Frontal cortex (tissue), 4 donors: ENCODE data around the gene SELENON. TPM values are rescaled to one million over a fixed set of nuclear protein-coding genes. Genes with fewer than 3 reads are reported as not detected.

Experiments used
- DNase-seq, 2 donors: peaks; one replicate each; pipeline ENCODE4 v3.0.0; 2012; ENCODE audit warnings: low spot score in 2 of 2
- FAIRE-seq: peaks from 2 replicates; lab custom pipeline; 2012; peaks lifted over from hg19 to GRCh38; lab: Jason Lieb, UNC
- total RNA-seq: library from RNA; depleted of rRNA; stranded (reverse); fragments of >200 nt; gene quantifications from one replicate; pipeline ENCODE4 v1.2.3, GENCODE V29; 2014
- donor health status: control.
- donor health status: control.
- donor health status: control.

Gene SELENON
- total RNA-seq, 1 donor from 2014 or later, result 6.1 TPM

DNA sequence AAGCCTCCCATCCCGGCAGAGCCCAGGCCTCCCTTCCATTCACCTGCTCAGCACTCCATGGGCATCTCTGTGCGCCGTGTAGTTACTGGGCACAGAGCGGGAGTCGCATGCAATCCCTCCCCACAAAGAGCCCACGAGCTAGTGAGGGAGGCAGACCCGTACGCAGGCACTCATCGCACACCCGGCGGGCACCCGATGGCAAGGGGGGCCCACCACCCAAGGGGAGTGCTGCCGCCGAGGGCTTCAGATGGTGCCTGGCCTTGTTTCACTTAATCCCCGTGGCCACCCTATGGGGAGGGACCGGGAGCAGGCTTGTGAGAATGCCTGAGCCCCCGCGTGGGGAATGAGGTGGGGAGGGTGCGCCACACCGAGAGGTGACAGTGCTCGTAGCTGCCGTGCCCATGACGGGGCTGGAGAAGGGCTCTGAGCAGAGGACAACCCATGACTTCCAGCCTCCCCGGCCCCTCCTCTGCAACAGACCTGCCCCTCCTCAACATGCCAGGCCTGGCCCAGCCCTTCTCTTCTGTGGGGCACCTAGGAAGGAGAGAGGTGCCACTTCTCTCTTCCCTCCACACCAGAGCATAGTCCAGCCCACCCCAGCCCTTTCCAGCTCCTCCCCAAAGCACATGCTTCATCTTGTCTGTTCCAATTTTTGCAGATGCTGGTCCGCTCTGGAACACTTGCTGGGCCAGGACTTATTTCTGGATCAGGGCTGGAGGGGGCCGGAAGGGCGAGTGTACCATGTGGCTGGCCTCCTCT, 30.2 kb upstream of the SELENON start:
- DNase-seq, result no peak
- FAIRE-seq, result no peak

DNA sequence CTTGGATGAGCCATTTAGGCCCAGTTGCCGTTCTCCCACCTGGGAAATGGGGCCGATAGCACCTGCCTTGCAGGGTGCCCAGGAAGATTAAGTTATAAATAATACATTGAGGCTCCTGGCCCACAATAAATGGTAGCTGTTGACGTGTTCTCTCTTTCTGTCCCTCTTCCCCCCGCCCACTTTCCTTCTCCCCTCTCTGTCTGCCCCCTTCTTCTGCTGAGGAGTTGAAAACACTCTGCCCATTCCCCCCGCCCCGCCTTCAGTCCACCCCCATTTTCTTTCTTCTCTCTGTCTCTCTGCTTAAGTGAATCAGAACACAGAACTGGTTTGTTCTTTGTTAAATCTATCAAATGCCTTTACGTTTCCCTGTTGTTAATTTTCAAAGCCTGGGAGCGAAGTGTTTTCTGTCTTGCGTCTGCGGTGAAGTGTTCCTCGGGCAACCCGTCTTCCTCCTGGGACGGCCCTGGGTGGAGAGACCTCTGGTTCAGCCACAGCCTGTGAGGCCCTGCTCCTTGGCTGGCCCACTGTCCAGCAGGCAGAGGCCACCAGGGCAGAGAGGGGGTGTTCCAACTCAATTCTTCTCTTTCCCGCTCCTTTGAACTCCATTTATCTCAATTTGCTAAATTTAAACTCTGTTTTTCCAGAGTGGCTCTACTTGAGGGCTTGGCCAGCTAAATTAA, 29.3 kb upstream of the SELENON start:
- FAIRE-seq (no peak), DNase-seq (no peak)

GRCh38 chr1:25771221-25772114, 28.5 kb upstream of the SELENON start:
- FAIRE-seq (no peak), DNase-seq (no peak)

- DNase-seq, result no peak
- no peak for FAIRE-seq
Observed at GRCh38 chr1:25772164-25772563, 27.8 kb upstream of the SELENON start.

- FAIRE-seq (no peak), DNase-seq (no peak)
Observed at GRCh38 chr1:25772692-25773245, 27.2 kb upstream of the SELENON start.

GRCh38 chr1:25773441-25774125, 26.4 kb upstream of the SELENON start:
- FAIRE-seq (no peak), DNase-seq (no peak)

GRCh38 chr1:25774206-25774803, 25.7 kb upstream of the SELENON start:
- DNase-seq (no peak), FAIRE-seq (no peak)

GRCh38 chr1:25774921-25775771, 24.8 kb upstream of the SELENON start:
- no peak for FAIRE-seq

DNA sequence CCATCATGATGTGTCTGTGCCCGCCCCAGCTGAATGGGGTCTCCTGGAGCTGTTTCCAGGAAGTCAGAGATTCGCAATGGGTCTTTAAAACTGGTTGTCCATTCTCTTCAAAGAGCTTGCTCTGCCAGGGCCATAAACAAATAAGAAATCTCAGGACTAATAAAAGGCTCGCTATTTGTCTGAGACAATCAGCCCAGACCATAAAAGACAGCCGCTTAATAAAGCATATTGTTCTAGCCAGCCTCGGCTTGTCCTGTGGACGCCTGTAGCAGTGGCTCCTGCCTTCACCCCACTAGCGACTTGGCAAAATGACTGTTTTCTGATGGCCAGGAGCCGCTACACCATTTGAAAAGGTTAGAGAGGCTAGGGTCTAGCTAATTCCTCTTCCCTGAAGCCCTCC, 20.6 kb upstream of the SELENON start:
- DNase-seq (no peak), FAIRE-seq (no peak)

More at GRCh38 chr1:25774921-25775771, 24.8 kb upstream of the SELENON start:
- DNase-seq, result no peak

GRCh38 chr1:25779894-25780293, 20.1 kb upstream of the SELENON start:
- DNase-seq, result no peak
- FAIRE-seq, result no peak

GRCh38 chr1:25780318-25781129, 19.5 kb upstream of the SELENON start:
- FAIRE-seq (no peak), DNase-seq (no peak)

DNA sequence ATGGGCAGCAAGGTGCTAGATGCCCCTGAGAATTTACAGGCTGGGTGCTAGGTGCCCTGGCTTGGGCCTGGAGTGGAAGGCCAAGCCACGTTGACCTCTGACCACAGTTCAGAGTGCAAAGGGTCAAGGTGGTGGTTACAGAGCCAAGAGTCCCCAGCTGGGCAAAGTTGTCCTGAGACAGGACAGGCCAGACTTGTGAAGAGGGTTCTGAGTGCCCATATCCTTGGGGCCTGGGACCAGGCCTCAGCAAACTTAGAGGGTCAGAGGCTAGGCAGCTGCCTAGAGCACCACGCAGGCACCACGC, 18.9 kb upstream of the SELENON start:
- FAIRE-seq (no peak), DNase-seq (no peak)

DNA sequence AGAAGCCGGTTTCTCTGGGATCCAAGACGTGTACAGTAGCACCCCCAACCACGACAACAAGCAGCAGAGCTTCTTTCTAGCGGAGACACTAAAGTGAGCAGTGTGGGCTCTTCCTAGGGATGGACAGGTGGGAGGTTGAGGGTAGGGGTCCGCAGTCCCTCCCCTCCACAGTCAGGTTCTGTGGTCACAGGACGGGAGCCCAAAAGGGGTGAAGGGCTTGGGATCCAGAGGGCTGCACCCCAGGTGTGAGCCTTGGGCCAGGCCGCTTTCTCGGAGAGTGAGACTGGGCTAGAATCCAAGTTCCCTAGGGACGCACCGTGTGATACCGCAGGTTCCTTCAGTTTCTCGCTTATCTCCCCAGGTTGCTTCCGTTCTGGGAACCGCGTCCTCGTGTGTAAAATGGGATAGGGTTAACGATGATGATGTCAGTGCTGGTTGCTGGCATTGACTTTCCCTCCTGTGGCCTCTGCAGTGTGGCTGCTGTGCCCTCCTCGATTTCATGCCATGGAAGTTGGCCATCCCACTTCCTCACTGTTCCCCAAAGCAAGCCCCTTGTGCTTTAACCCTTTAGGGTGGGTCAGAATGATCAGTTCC, 17.3 kb upstream of the SELENON start:
- DNase-seq, result no peak
- no peak for FAIRE-seq

DNA sequence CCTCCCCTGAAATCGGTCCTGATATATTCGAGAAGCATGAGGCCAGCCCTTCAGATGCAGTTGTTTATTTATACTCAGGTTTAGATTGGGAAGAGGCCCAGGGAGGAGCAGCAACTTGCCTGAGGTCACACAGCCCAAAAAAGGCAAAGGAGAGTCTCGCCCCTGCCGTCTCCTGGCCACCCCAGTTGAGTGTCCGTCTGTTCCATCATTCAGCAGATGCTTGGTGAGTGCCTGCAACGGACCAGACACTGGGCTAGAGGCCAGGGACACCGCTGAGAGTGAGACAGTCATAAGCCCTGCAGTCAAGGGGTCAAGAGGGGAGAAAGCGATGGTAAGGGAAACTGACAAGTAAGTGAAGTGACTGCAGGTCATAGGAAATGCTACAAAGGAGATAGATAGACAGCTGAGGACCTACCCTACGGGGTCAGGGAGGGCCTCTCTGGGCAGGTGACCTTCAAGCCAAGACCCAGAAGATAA, 15.4 kb upstream of the SELENON start:
- DNase-seq (no peak), FAIRE-seq (no peak)

DNA sequence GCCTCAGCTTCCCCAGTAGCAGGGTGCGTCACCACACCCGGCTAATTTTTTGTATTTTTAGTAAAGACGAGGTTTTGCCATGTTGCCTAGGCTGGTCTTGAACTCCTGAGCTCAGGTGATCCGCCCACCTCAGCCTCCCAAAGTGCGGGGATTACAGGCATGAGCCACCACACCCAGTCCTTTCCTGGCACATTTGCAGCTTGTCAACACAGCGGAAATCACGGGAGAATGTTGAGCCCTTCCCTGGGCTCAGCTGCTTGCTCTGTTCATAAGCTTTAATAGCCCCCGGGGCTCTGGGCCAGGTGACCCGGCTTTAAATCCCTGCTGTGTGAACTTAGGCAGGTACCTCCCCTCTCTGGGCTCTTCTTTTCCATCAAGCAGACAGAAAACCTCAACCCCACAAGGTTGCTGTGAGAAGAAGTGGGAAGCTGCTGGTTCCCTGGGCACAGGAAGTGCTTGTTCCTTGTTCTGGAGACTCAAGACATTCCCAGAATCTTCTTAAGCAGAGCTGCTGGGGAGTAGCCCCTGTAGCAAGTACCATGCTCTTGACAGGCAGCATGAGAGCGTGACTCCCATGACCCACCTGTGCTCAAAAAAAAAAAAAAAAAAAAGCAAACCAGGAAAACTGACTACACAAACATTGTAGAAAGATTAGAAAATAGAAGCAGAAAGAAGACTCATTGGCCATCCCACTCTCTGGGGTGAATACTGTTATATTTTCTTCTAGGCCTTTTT, 14.5 kb upstream of the SELENON start:
- FAIRE-seq (no peak), DNase-seq (no peak)

DNA sequence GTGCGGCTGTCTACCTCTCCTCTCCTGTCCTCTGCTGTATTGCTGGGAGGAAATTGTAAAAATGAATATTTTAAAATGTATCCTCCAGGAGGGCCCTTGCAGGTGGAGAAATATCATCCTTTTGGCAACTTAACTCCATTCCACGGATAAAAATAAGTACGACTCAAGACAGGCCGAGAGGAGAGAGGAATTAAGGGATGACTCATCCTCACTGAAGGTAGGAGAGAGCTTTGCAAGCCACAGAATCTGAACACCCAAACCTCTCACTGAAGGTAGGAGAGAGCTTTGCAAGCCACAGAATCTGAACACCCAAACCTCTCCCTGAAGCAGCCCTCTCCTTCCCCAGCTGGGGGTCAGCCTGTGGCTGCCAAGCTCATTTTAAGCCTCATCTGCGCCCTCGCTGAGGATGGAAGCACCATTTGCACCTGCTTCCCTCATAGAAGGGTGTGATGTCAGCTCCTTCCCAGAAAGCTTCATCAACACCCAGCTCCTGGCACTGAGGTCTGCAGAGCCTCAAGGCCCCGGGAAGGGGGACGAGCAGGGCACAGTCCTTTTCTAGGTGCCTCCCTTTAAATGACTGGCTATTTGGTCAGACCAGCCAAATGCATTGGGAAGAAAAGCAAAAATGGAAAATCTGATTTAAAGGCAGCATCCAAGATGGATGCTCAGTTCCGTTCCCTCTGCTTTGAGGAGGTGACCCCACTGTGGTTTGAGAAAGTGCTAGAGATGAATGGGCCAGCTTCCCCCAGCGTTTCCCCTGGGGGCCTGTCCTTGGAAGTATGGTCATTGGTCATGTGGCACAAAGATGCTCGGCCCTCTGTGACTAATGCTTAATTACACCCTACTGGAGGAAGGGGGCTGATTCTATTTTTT, 12.9 kb upstream of the SELENON start:
- no peak for DNase-seq
- no peak for FAIRE-seq
